Measurements from ENCODE around the gene SPIRE2. TPM values are rescaled to one million over a fixed set of nuclear protein-coding genes. Genes with fewer than 3 reads are reported as not detected.

The SPIRE2 gene
- total and polyA plus RNA-seq, 2 of the 13 experiments (the other 11 are each of a cell fraction or from before 2014, with no cell fraction given), result 13.3 to 37.5 TPM

DNA sequence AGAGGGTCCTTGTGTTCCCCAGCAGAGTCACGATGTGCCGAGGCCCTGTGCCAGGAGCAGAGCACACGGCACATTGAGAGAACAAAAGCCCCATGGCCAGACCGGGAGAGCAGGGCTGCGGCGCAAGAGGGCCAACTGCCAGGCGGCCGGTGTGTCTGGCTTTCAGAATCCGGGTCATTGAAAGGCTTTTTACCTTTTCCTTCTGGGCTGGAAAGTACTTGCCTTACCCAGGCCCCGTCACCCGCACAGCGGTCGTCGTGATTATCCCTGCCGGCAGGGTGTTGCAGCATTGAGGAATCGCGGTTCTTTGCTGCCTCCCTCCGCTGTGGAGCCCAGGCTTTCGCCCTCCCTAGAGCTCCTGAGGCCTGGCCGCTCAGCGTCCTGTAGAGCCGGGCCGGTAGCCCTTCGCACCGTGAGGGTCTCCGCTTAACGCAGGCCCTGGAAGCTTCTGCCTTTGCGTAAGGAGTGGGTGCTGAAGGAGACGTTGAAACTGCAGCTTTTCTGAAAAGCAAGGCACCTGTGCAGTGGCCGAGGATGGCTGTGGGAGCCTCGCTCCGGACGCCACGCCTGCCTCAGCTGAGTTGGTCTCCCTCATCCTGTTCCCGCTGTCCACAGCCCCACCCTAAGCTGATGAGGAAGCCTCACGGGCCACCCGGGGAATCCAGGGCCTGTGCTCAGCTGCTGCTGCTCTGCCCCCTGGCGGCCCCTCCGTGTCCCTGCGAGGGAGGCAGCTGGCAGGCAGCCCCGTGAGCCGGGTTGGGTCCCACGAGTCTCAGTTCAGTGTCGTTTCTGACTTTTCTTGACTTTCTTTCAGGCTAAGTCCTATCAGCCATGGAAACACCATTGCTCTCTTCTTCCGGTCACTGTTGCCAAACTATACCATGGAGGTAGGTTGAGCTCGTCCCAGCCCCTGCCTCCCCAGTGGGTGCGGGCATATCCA lies 81.8 kb downstream of the SPIRE2 start (continued):
- no peak for TF ChIP-seq ZFP41 (CRISPR knock-in tag; IDR thresholded peaks at IDR 0.05; ENCODE audit: borderline replicate concordance)
- TF ChIP-seq ZFP90 (CRISPR knock-in tag; IDR thresholded peaks at IDR 0.05; ENCODE audit: borderline replicate concordance), result no peak; the same call in 1 of the 2 replicates
- no peak for TF ChIP-seq ZNF44 (CRISPR knock-in tag; IDR thresholded peaks at IDR 0.05)
- no peak for TF ChIP-seq ZNF292 (CRISPR knock-in tag; IDR thresholded peaks at IDR 0.05; ENCODE audit: borderline replicate concordance, low read depth)
- TF ChIP-seq KAT8 (CRISPR knock-in tag; IDR thresholded peaks at IDR 0.05), result 0 out of 2 replicates have a peak, but pooled peaks have one; percentile 31
- no peak for TF ChIP-seq KMT2B (CRISPR knock-in tag; IDR thresholded peaks at IDR 0.05)
- TF ChIP-seq, protein P1, sequence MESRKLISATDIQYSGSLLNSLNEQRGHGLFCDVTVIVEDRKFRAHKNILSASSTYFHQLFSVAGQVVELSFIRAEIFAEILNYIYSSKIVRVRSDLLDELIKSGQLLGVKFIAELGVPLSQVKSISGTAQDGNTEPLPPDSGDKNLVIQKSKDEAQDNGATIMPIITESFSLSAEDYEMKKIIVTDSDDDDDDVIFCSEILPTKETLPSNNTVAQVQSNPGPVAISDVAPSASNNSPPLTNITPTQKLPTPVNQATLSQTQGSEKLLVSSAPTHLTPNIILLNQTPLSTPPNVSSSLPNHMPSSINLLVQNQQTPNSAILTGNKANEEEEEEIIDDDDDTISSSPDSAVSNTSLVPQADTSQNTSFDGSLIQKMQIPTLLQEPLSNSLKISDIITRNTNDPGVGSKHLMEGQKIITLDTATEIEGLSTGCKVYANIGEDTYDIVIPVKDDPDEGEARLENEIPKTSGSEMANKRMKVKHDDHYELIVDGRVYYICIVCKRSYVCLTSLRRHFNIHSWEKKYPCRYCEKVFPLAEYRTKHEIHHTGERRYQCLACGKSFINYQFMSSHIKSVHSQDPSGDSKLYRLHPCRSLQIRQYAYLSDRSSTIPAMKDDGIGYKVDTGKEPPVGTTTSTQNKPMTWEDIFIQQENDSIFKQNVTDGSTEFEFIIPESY (CRISPR knock-in tag; IDR thresholded peaks at IDR 0.05), result peak; percentile 72
- TF ChIP-seq NAIF1 (CRISPR knock-in tag; IDR thresholded peaks at IDR 0.05; ENCODE audit: borderline replicate concordance), result no peak
- TF ChIP-seq SSRP1 (CRISPR knock-in tag; IDR thresholded peaks at IDR 0.05), result peak; percentile 85; the same call in 1 of the 2 replicates
- TF ChIP-seq KDM4B (CRISPR knock-in tag; IDR thresholded peaks at IDR 0.05), result no peak
- TF ChIP-seq GATAD2A (CRISPR knock-in tag; IDR thresholded peaks at IDR 0.05), result peak; percentile 52; the same call in 1 of the 2 replicates
- TF ChIP-seq ZNF17 (CRISPR knock-in tag; IDR thresholded peaks at IDR 0.05), result no peak
- TF ChIP-seq ZNF20 (CRISPR knock-in tag; IDR thresholded peaks at IDR 0.05), result no peak
- TF ChIP-seq, protein P2, sequence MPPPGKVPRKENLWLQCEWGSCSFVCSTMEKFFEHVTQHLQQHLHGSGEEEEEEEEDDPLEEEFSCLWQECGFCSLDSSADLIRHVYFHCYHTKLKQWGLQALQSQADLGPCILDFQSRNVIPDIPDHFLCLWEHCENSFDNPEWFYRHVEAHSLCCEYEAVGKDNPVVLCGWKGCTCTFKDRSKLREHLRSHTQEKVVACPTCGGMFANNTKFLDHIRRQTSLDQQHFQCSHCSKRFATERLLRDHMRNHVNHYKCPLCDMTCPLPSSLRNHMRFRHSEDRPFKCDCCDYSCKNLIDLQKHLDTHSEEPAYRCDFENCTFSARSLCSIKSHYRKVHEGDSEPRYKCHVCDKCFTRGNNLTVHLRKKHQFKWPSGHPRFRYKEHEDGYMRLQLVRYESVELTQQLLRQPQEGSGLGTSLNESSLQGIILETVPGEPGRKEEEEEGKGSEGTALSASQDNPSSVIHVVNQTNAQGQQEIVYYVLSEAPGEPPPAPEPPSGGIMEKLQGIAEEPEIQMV (CRISPR knock-in tag; IDR thresholded peaks at IDR 0.05; ENCODE audit: low read depth), result 0 out of 2 replicates have a peak, but pooled peaks have one; percentile 62
- no peak for TF ChIP-seq ZNF629 (CRISPR knock-in tag; conservative IDR thresholded peaks at IDR 0.05)
- TF ChIP-seq KLF6 (CRISPR knock-in tag; IDR thresholded peaks at IDR 0.05), result no peak
- 0 out of 2 replicates have a peak, but pooled peaks have one; percentile 58 for TF ChIP-seq HOXA5 (CRISPR knock-in tag; IDR thresholded peaks at IDR 0.05)
- TF ChIP-seq, protein P3, sequence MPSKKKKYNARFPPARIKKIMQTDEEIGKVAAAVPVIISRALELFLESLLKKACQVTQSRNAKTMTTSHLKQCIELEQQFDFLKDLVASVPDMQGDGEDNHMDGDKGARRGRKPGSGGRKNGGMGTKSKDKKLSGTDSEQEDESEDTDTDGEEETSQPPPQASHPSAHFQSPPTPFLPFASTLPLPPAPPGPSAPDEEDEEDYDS (CRISPR knock-in tag; IDR thresholded peaks at IDR 0.05), result 0 out of 2 replicates have a peak, but pooled peaks have one; percentile 17
- no peak for TF ChIP-seq EED (CRISPR knock-in tag; IDR thresholded peaks at IDR 0.05)
- TF ChIP-seq HIVEP1 (CRISPR knock-in tag; IDR thresholded peaks at IDR 0.05), result no peak; the same call in 1 of the 2 replicates
- TF ChIP-seq MEF2D (CRISPR knock-in tag; IDR thresholded peaks at IDR 0.05), result 0 out of 2 replicates have a peak, but pooled peaks have one; percentile 49
- TF ChIP-seq, protein P4, sequence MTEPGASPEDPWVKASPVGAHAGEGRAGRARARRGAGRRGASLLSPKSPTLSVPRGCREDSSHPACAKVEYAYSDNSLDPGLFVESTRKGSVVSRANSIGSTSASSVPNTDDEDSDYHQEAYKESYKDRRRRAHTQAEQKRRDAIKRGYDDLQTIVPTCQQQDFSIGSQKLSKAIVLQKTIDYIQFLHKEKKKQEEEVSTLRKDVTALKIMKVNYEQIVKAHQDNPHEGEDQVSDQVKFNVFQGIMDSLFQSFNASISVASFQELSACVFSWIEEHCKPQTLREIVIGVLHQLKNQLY (CRISPR knock-in tag; IDR thresholded peaks at IDR 0.05), result no peak
- no peak for TF ChIP-seq SMAD9 (CRISPR knock-in tag; IDR thresholded peaks at IDR 0.05)
- no peak for TF ChIP-seq ZNF138 (CRISPR knock-in tag; IDR thresholded peaks at IDR 0.05; ENCODE audit: low read depth)
- no peak for TF ChIP-seq RELA (CRISPR knock-in tag; IDR thresholded peaks at IDR 0.05)
- no peak for TF ChIP-seq NR2C2 (CRISPR knock-in tag; IDR thresholded peaks at IDR 0.05; ENCODE audit: borderline replicate concordance)
- TF ChIP-seq ZNF775 (CRISPR knock-in tag; IDR thresholded peaks at IDR 0.05; ENCODE audit: borderline replicate concordance), result no peak

All from HepG2 (cell line).